ENCODE data around the gene UGT1A5.

DNA sequence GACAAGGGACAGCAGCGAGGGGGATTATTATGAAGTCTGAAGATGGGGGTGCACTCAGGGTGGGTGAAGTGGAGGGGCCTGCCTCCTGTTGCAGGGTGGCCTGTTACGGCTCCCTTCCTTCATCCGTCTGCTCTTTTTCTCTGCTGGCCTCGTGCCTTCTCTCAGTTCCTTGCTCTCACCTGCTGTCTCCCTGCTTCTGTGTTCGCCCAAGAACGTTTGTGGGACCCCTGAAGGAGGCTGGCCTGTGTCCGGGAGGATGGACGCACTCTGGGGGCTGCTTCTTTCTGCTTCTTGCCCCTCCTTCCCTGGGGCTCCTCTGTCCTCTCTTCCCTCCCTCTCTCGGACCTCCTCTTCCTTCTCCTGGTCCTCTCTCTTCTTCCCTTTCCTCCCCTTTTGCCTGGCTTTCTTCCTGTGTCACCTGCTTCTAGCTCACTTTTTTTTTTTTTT, 79.2 kb downstream of the UGT1A5 start:
- TF ChIP-seq POLR2AphosphoS5 (IDR thresholded peaks at IDR 0.05; ENCODE audit: borderline replicate concordance, low read depth, low read length) (no peak), EZH2 (IDR thresholded peaks at IDR 0.05) (no peak)

All from SK-N-MC (cell line).